Heart right ventricle (tissue), 16 donors: Measurements from ENCODE around the gene SLC22A1. TPM values are rescaled to one million over a fixed set of nuclear protein-coding genes. Genes with fewer than 3 reads are reported as not detected.
"Not testable (repeated sequence)": the region's sequence is repeated elsewhere in the genome, so short reads cannot be mapped to it uniquely, and the experiment has no call there.

Experiments used
- ATAC-seq, 8 donors: fragments of 200-7000 bp; cut with Tn5 transposase; one replicate each; pipeline ENCODE4 v1.9.1; 2020; ENCODE audit warnings: mild to moderate bottlenecking in 8 of 8, moderate library complexity in 8 of 8, moderate number of reproducible peaks in 1 of 8
- DNase-seq, 2 donors: peaks; one replicate each; pipeline ENCODE4 v3.0.0-alpha.2; 2020
- H3K27ac ChIP-seq, 10 donors: fragments of 200-600 bp; sonication (generic) in 2 of 10; one replicate each; pipeline versions ENCODE4 v1.5.0 to v1.8.0; 2020 to 2022; ENCODE audit warnings: mild to moderate bottlenecking in 3 of 10
- H3K27me3 ChIP-seq, 7 donors: fragments of 200-600 bp; one replicate each; pipeline ENCODE4 v1.8.0; 2021 to 2022; ENCODE audit warnings: mild to moderate bottlenecking in 2 of 7
- H3K36me3 ChIP-seq, 9 donors: fragments of 200-600 bp; sonication (generic) in 1 of 9; one replicate each; pipeline versions ENCODE4 v1.5.0 to v1.8.0; 2020 to 2022; ENCODE audit warnings: mild to moderate bottlenecking in 2 of 9
- H3K4me1 ChIP-seq, 9 donors: fragments of 200-600 bp; sonication (generic) in 1 of 9; one replicate each; pipeline versions ENCODE4 v1.5.0 to v1.8.0; 2020 to 2022; ENCODE audit warnings: mild to moderate bottlenecking in 4 of 9
- H3K4me3 ChIP-seq, 10 donors: fragments of 200-600 bp; sonication (generic) in 2 of 10; one replicate each; pipeline versions ENCODE4 v1.5.0 to v1.8.0; 2020 to 2022; ENCODE audit warnings: mild to moderate bottlenecking in 7 of 10, moderate library complexity in 2 of 10
- H3K9me3 ChIP-seq, 11 donors: fragments of 200-600 bp in 10 of 11; sonication (generic) in 2 of 11; one replicate each; pipeline versions ENCODE4 v1.5.0 to v1.8.0; 2013 to 2022; ENCODE audit warnings: mild to moderate bottlenecking in 2 of 11, control low read depth in 1 of 11, moderate library complexity in 1 of 11
- CTCF ChIP-seq, 9 donors: fragments of 200-600 bp; sonication (generic) in 2 of 9; IDR thresholded peaks; one replicate each; pipeline versions ENCODE4 v1.5.0 to v1.8.0; 2021 to 2022; ENCODE audit warnings: antibody characterized with exemption in 9 of 9, mild to moderate bottlenecking in 5 of 9, moderate library complexity in 1 of 9
- WGBS, 2 donors: extraction: QIAGEN DNeasy Blood & Tissue Kit; methylation state at CpG; one replicate each; pipeline ENCODE4 v1.1.7; 2013; ENCODE audit warnings: inconsistent platforms in 1 of 2; 5-methylcytosine and 5-hydroxymethylcytosine counted together
- intact Hi-C, 10 donors: fragments of 100-400 bp; cut with DNase I; formaldehyde crosslinking; loops; one replicate each; pipeline versions ENCODE4 v1.11.1 to v1.14.2; 2022
- polyA plus RNA-seq, 2 donors: library from polyadenylated mRNA; stranded (reverse); fragments of 200-250 nt; gene quantifications; one replicate each; pipeline ENCODE4 v1.2.3, GENCODE V29; 2013
- total RNA-seq, 10 donors: library from RNA; stranded (reverse); fragmentation: NEBNext Ultra II Directional in 3 of 10; extraction: Animal tissue kit (Norgen Biotek cat#: 25700) in 3 of 10; gene quantifications; one replicate each; pipeline versions ENCODE4 v1.2.1 to v1.2.4, GENCODE V29; 2021 to 2023
- donor health status: Arrhythmogenic right ventricular cardiomyopathy.
- donor health status: ischemic (EF 13 %, LVEDD 7.1; RV severe dilation, severe dysfunction).
- donor health status: healthy with polysubstance abuse.
- donor health status: DM: no; HTN: yes; CAD: no.
- donor health status: DM: no; HTN: no; CAD: no.
- donor health status: ischemic (EF 25% LVEDD 6.9; RV normal size, moderate dysfunction).
- donor health status: ischemic (EF 25% LVEDD 5.7; RV mildly dilated, moderate dysfunction).
- donor health status: healthy.
- donor health status: DM: yes; HTN: yes; CAD: no.
- donor health status: Ischemic cardiomyopathy.
- donor health status: ischemic (EF 35%, LVEDD 5.7; RV mildly dilated, moderate dysfunction).
- donor health status: nonischemic (EF 11% LVEDD 7.7; RV severe dilation, severe dysfunction).
- donor health status: DM: yes; HTN: yes; CAD: no.
- donor health status: PGD.
- donor health status: ischemic (EF 29% LVEDD 5.4; RV normal size, mild dysfunction).
- donor health status: nonischemic (EF 23%, LVEDD 6.1; RV moderate dilation, normal function).

The SLC22A1 gene
- total and polyA plus RNA-seq, 12 donors, result 0.10 to 1.4 (median 0.39) TPM; not detected in 3

- H3K27me3 ChIP-seq, result peaks cover 0 to 8% (median 0%) of the 10 kb centered on the region in 7 donors
- H3K4me3 ChIP-seq, result no peak overlapping the region
- H3K27ac ChIP-seq, result no peak overlapping the region
- peak; percentile 37 to 48 for DNase-seq
- ATAC-seq, result peak in 3 of 8 donors; percentile 20 to 42 (median 39)
- H3K36me3 ChIP-seq, result no peaks in the 10 kb centered on the region
- no peaks in the 10 kb centered on the region for H3K9me3 ChIP-seq
- peak; percentile 48 to 80 (median 68) for TF ChIP-seq CTCF (IDR thresholded peaks at IDR 0.05)
- WGBS, 2 donors, result 52% methylated on average over 8 of the region's 8 CpGs
- intact Hi-C loops, result loop anchor here (1.0 to 10.0 kb wide), 6 partner anchors 317 to 397 kb away; no protein-coding TSS in a partner anchor
- H3K4me1 ChIP-seq, result peaks cover 0 to 8% (median 4%) of the 10 kb centered on the region in 9 donors
Measured at GRCh38 chr6:160137989-160138835, 16.6 kb downstream of the SLC22A1 start.

GRCh38 chr6:160138839-160139419 is 17.3 kb downstream of the SLC22A1 start:
- peaks cover 0 to under 1% (median 0%) of the 10 kb centered on the region in 7 donors for H3K27me3 ChIP-seq
- ATAC-seq (no peak), DNase-seq (no peak)
- intact Hi-C loops, result loop anchor here (1.0 to 10.0 kb wide), 6 partner anchors 316 to 396 kb away; no protein-coding TSS in a partner anchor
- 87 to 89% methylated on average over 13 of the region's 13 CpGs for WGBS, 2 donors
- H3K4me3 ChIP-seq, result no peak overlapping the region
- peaks cover 0 to 8% (median 4%) of the 10 kb centered on the region in 9 donors for H3K4me1 ChIP-seq
- H3K27ac ChIP-seq, result no peak overlapping the region
- no peaks in the 10 kb centered on the region for H3K9me3 ChIP-seq
- H3K36me3 ChIP-seq, result no peaks in the 10 kb centered on the region
- no peak for TF ChIP-seq CTCF (IDR thresholded peaks at IDR 0.05)

- H3K27ac ChIP-seq, result no peak overlapping the region
- no peaks in the 10 kb centered on the region for H3K9me3 ChIP-seq
- ATAC-seq (no peak), DNase-seq (no peak)
- TF ChIP-seq CTCF (IDR thresholded peaks at IDR 0.05), result no peak
- intact Hi-C loops, result loop anchor here in 7 of 10 donors (2.0 to 10.0 kb wide), 5 partner anchors 315 to 395 kb away; no protein-coding TSS in a partner anchor
- H3K27me3 ChIP-seq, result no peaks in the 10 kb centered on the region
- no peaks in the 10 kb centered on the region for H3K36me3 ChIP-seq
- WGBS, 2 donors, result 90% methylated on average over 12 of the region's 12 CpGs
- peaks cover 0 to 8% (median 4%) of the 10 kb centered on the region in 9 donors for H3K4me1 ChIP-seq
- no peak overlapping the region for H3K4me3 ChIP-seq
Measured at GRCh38 chr6:160139420-160139851, 17.8 kb downstream of the SLC22A1 start.

GRCh38 chr6:160140493-160140892 is 18.9 kb downstream of the SLC22A1 start:
- intact Hi-C loops, H3K4me1 ChIP-seq, DNase-seq, H3K27me3 ChIP-seq, H3K36me3 ChIP-seq, H3K4me3 ChIP-seq, H3K9me3 ChIP-seq, H3K27ac ChIP-seq, ATAC-seq: not testable (repeated sequence)
- WGBS, 2 donors, result 78 to 79% methylated on average over 3 of the region's 3 CpGs
